Measurements from ENCODE around the gene SKAP2. TPM values are rescaled to one million over a fixed set of nuclear protein-coding genes. Genes with fewer than 3 reads are reported as not detected.

The SKAP2 gene
- total RNA-seq, 4 donors from 2014 or later = 36.0 to 53.8 (median 45.8) TPM

DNA sequence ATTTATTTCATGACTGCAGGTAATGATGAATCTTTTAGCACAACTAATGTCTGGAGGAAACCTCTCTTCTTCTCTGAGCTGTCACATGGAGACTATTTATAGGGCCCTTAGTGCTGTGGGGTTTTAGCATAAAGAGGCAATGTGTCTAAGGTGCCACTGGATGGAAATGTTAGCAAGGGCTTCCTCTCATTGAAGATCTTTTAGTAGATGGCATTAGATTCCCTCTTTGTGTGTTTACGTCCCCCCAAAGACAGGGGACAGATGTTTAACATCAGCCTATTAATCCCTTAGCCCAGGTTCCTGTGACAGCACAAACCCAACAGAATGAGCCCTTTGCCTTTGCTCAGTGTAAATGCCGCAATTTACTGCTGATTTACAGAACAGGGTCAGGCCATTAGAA lies 208.6 kb downstream of the SKAP2 start:
- ATAC-seq (ENCODE audit: low FRiP score) = no peak
- TF ChIP-seq, protein P1, sequence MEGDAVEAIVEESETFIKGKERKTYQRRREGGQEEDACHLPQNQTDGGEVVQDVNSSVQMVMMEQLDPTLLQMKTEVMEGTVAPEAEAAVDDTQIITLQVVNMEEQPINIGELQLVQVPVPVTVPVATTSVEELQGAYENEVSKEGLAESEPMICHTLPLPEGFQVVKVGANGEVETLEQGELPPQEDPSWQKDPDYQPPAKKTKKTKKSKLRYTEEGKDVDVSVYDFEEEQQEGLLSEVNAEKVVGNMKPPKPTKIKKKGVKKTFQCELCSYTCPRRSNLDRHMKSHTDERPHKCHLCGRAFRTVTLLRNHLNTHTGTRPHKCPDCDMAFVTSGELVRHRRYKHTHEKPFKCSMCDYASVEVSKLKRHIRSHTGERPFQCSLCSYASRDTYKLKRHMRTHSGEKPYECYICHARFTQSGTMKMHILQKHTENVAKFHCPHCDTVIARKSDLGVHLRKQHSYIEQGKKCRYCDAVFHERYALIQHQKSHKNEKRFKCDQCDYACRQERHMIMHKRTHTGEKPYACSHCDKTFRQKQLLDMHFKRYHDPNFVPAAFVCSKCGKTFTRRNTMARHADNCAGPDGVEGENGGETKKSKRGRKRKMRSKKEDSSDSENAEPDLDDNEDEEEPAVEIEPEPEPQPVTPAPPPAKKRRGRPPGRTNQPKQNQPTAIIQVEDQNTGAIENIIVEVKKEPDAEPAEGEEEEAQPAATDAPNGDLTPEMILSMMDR (IDR thresholded peaks at IDR 0.05) = no peak

GRCh38 chr7:26653430-26654399 lies 210.7 kb downstream of the SKAP2 start:
- TF ChIP-seq, protein P1 (IDR thresholded peaks at IDR 0.05) = no peak
- ATAC-seq (ENCODE audit: low FRiP score) (no peak), DNase-seq (ENCODE audit: low spot score) (no peak)

More for the DNA sequence above, 208.6 kb downstream of the SKAP2 start:
- DNase-seq (ENCODE audit: low spot score) = no peak

GRCh38 chr7:26652401-26653100 lies 211.8 kb downstream of the SKAP2 start:
- no peak for ATAC-seq (ENCODE audit: low FRiP score)
- no peak for DNase-seq (ENCODE audit: low spot score)

GRCh38 chr7:26650103-26650502 lies 214.3 kb downstream of the SKAP2 start:
- ATAC-seq (ENCODE audit: low FRiP score) = no peak
- DNase-seq (ENCODE audit: low spot score) = no peak

More at GRCh38 chr7:26652401-26653100, 211.8 kb downstream of the SKAP2 start:
- TF ChIP-seq, protein P1 (IDR thresholded peaks at IDR 0.05) = no peak

GRCh38 chr7:26649388-26649787 lies 215.0 kb downstream of the SKAP2 start:
- TF ChIP-seq, protein P1 (IDR thresholded peaks at IDR 0.05) = no peak
- ATAC-seq (ENCODE audit: low FRiP score) = no peak
- DNase-seq (ENCODE audit: low spot score) = no peak

More at GRCh38 chr7:26650103-26650502, 214.3 kb downstream of the SKAP2 start:
- TF ChIP-seq, protein P1 (IDR thresholded peaks at IDR 0.05) = no peak

GRCh38 chr7:26648554-26648953 lies 215.8 kb downstream of the SKAP2 start:
- DNase-seq (ENCODE audit: low spot score) (no peak), ATAC-seq (ENCODE audit: low FRiP score) (peak; percentile 93)
- TF ChIP-seq, protein P1 (IDR thresholded peaks at IDR 0.05) = no peak
